HepG2 (cell line): ENCODE results near the gene FXYD1. TPM values are rescaled to one million over a fixed set of nuclear protein-coding genes. Genes with fewer than 3 reads are reported as not detected.

ENCODE experiments used
- ATRX ChIP-seq: sonication (generic); formaldehyde crosslinking; IDR thresholded peaks from 2 replicates; pipeline ENCODE4 v1.4.0; 2020; ENCODE audit warnings: missing genetic modification reagents, borderline replicate concordance
- CEBPZ ChIP-seq: IDR thresholded peaks from 2 replicates; pipeline ENCODE4 v1.6.1; 2012; ENCODE audit warnings: low read length, improper control_type of control experiment
- HNRNPH1 ChIP-seq: fragments of 200-400 bp; formaldehyde crosslinking; optimal IDR thresholded peaks from 2 replicates; pipeline ENCODE3; 2017; ENCODE audit warnings: mild to moderate bottlenecking, low read depth, low read length
- KLF9 ChIP-seq: IDR thresholded peaks from 2 replicates; pipeline ENCODE4 v1.6.1; 2016; ENCODE audit warnings: low read depth
- MED1 ChIP-seq: sonication (generic); formaldehyde crosslinking; IDR thresholded peaks from 2 replicates; pipeline ENCODE4 v1.4.0; 2020; ENCODE audit warnings: missing genetic modification reagents
- PLRG1 ChIP-seq: fragments of 450-650 bp; conservative IDR thresholded peaks from 2 replicates; pipeline ENCODE4 v1.6.1; 2016
- SIX4 ChIP-seq: sonication (generic); formaldehyde crosslinking; IDR thresholded peaks from 2 replicates; pipeline ENCODE4 v1.4.0; 2020; ENCODE audit warnings: missing genetic modification reagents
- SKIL ChIP-seq: sonication (generic); formaldehyde crosslinking; IDR thresholded peaks from 2 replicates; pipeline ENCODE4 v1.8.0; 2022; ENCODE audit warnings: missing genetic modification reagents, mild to moderate bottlenecking, moderate library complexity, borderline replicate concordance
- SMAD3 ChIP-seq: sonication (generic); formaldehyde crosslinking; IDR thresholded peaks from 2 replicates; pipeline ENCODE4 v1.4.0; 2020; ENCODE audit warnings: missing genetic modification reagents
- SNAPC2 ChIP-seq: sonication (generic); formaldehyde crosslinking; IDR thresholded peaks from 2 replicates; pipeline ENCODE4 v1.8.1; 2022; ENCODE audit warnings: mild to moderate bottlenecking, missing genetic modification reagents
- SP1 ChIP-seq, 2 experiments: fragments of 450-650 bp in 1 of 2; sonication (generic) in 1 of 2; formaldehyde crosslinking in 1 of 2; IDR thresholded peaks; 2 replicates each; pipeline versions ENCODE4 v1.4.0 to v1.6.1; 2016 to 2020; ENCODE audit warnings: missing genetic modification reagents in 1 of 2
- TBX3 ChIP-seq: fragments of 450-650 bp; IDR thresholded peaks from 2 replicates; pipeline ENCODE4 v1.6.1; 2017; ENCODE audit warnings: antibody characterized with exemption, mild to moderate bottlenecking, inconsistent platforms, borderline replicate concordance
- ZFP90 ChIP-seq: sonication (generic); formaldehyde crosslinking; IDR thresholded peaks from 2 replicates; pipeline ENCODE4 v1.8.0; 2022; ENCODE audit warnings: missing genetic modification reagents, mild to moderate bottlenecking, inconsistent platforms, borderline replicate concordance
- ZNF512B ChIP-seq: sonication (generic); formaldehyde crosslinking; IDR thresholded peaks from 2 replicates; pipeline ENCODE4 v1.5.1; 2020; ENCODE audit warnings: missing genetic modification reagents, mild to moderate bottlenecking, borderline replicate concordance
- ZNF615 ChIP-seq: sonication (generic); formaldehyde crosslinking; IDR thresholded peaks from 2 replicates; pipeline ENCODE4 v1.5.0; 2020; ENCODE audit warnings: mild to moderate bottlenecking, missing genetic modification reagents, borderline replicate concordance
- ZNF768 ChIP-seq: sonication (generic); formaldehyde crosslinking; IDR thresholded peaks from 2 replicates; pipeline ENCODE4 v1.4.0; 2020; ENCODE audit warnings: missing genetic modification reagents
- ZNF800 ChIP-seq: sonication (generic); formaldehyde crosslinking; IDR thresholded peaks from 2 replicates; pipeline ENCODE4 v1.4.0; 2020; ENCODE audit warnings: missing genetic modification reagents
- ZUFSP ChIP-seq: sonication (generic); formaldehyde crosslinking; IDR thresholded peaks from 2 replicates; pipeline ENCODE4 v1.9.0; 2021; ENCODE audit warnings: missing genetic modification reagents, mild to moderate bottlenecking, borderline replicate concordance
- polyA plus RNA-seq, 8 experiments: library from polyadenylated mRNA; depleted of rRNA in 3 of 8; stranded (reverse) in 7 of 8; unstranded in 1 of 8; fragments of >200 nt; fragmentation: Illumina TruSeq in 4 of 8; extraction: Trizol in 4 of 8; gene quantifications; 2 replicates each; pipeline versions ENCODE4 v1.2.1 to v1.2.3, GENCODE V29; 2011 to 2016; ENCODE audit warnings: low read depth in 4 of 8, missing spikeins in 1 of 8, mixed read lengths in 1 of 8; ENCODE audit not compliant: insufficient read depth in 1 of 8
- total RNA-seq, 5 experiments: library from RNA; depleted of rRNA; stranded (reverse); fragments of >200 nt; fragmentation: Illumina TruSeq; extraction: Trizol; gene quantifications; 2 replicates each; pipeline ENCODE4 v1.2.3, GENCODE V29; 2016; ENCODE audit warnings: low read depth in 1 of 5

FXYD1 gene
- total and polyA plus RNA-seq, 2 of the 13 experiments (the other 11 are each of a cell fraction or from before 2014, with no cell fraction given), result 31.2 TPM; not detected in 1

GRCh38 chr19:35135389-35135909 is 3.2 kb upstream of the FXYD1 start (continued):
- TF ChIP-seq SKIL (CRISPR knock-in tag) (peak; percentile 55; the same call in 1 of the 2 replicates), KLF9 (CRISPR knock-in tag) (no peak), SMAD3 (CRISPR knock-in tag) (no peak), ZNF768 (CRISPR knock-in tag) (no peak), MED1 (CRISPR knock-in tag) (peak; percentile 78; the same call in 1 of the 2 replicates), HNRNPH1 (no peak), SNAPC2 (no peak), PLRG1 (no peak), ZNF800 (CRISPR knock-in tag) (no peak), TBX3 (no peak), SP1 (IDR thresholded peaks at IDR 0.05) (no peak), SP1 (CRISPR knock-in tag; IDR thresholded peaks at IDR 0.05) (0 out of 2 replicates have a peak, but pooled peaks have one; percentile 26), ZNF512B (CRISPR knock-in tag) (no peak), ZFP90 (CRISPR knock-in tag) (no peak), CEBPZ (no peak), ZNF615 (no peak), SIX4 (CRISPR knock-in tag) (no peak), ATRX (CRISPR knock-in tag) (no peak), ZUFSP (no peak)
